GM23248 (cell line): ENCODE measurements around the gene MACC1. TPM values are rescaled to one million over a fixed set of nuclear protein-coding genes. Genes with fewer than 3 reads are reported as not detected.

Experiments
- DNase-seq: peaks from one replicate; pipeline ENCODE4 v3.0.0-alpha.2; 2015
- H2AFZ ChIP-seq: fragments of 200-600 bp; sonication (generic); 2 replicates; pipeline ENCODE4 v1.6.1; 2016; ENCODE audit warnings: antibody characterized with exemption
- H3F3A ChIP-seq: fragments of 200-600 bp; sonication (generic); 2 replicates; pipeline ENCODE4 v1.6.1; 2016; ENCODE audit warnings: mild to moderate bottlenecking, antibody characterized with exemption, mixed run types; ENCODE audit not compliant: insufficient read depth
- H3K27ac ChIP-seq: fragments of 200-600 bp; sonication (generic); 2 replicates; pipeline ENCODE4 v1.5.1; 2016; ENCODE audit warnings: mild to moderate bottlenecking
- H3K27me3 ChIP-seq: fragments of 200-600 bp; sonication (generic); replicated peaks from 2 replicates; pipeline ENCODE4 v1.6.1; 2016; ENCODE audit warnings: mild to moderate bottlenecking; ENCODE audit not compliant: insufficient read depth
- H3K36me3 ChIP-seq: fragments of 200-600 bp; sonication (generic); 2 replicates; pipeline ENCODE4 v1.6.1; 2016; ENCODE audit warnings: low read depth, mild to moderate bottlenecking
- H3K4me1 ChIP-seq: fragments of 200-600 bp; sonication (generic); 2 replicates; pipeline ENCODE4 v1.6.1; 2016; ENCODE audit warnings: mild to moderate bottlenecking; ENCODE audit not compliant: insufficient read depth
- H3K4me2 ChIP-seq: fragments of 200-600 bp; sonication (generic); one replicate; pipeline ENCODE4 v1.6.1; 2016; ENCODE audit warnings: mild to moderate bottlenecking; ENCODE audit not compliant: unreplicated experiment
- H3K4me3 ChIP-seq: fragments of 200-600 bp; sonication (generic); 2 replicates; pipeline ENCODE4 v1.5.1; 2016; ENCODE audit warnings: mild to moderate bottlenecking
- H3K79me2 ChIP-seq: fragments of 200-600 bp; sonication (generic); 2 replicates; pipeline ENCODE4 v1.6.1; 2016; ENCODE audit warnings: mild to moderate bottlenecking; ENCODE audit not compliant: insufficient read depth
- H3K9ac ChIP-seq: fragments of 200-600 bp; sonication (generic); 2 replicates; pipeline ENCODE4 v1.6.1; 2016; ENCODE audit warnings: mild to moderate bottlenecking
- H3K9me2 ChIP-seq: fragments of 200-600 bp; sonication (generic); 2 replicates; pipeline ENCODE4 v1.6.1; 2016; ENCODE audit warnings: mixed run types, mild to moderate bottlenecking, moderate library complexity; ENCODE audit not compliant: insufficient read depth
- H3K9me3 ChIP-seq: fragments of 200-600 bp; sonication (generic); one replicate; pipeline ENCODE4 v1.6.1; 2017; ENCODE audit warnings: low read depth
- H4K20me1 ChIP-seq: fragments of 200-600 bp; sonication (generic); 2 replicates; pipeline ENCODE4 v1.6.0; 2016; ENCODE audit not compliant: insufficient read depth
- EZH2 ChIP-seq: fragments of 200-600 bp; sonication (generic); IDR thresholded peaks from 2 replicates; pipeline ENCODE4 v1.6.1; 2018; ENCODE audit warnings: antibody characterized with exemption, mild to moderate bottlenecking; ENCODE audit not compliant: insufficient read depth, poor library complexity, severe bottlenecking
- EZH2phosphoT487 ChIP-seq: fragments of 200-600 bp; sonication (generic); IDR thresholded peaks from 2 replicates; pipeline ENCODE4 v1.6.1; 2018; ENCODE audit warnings: antibody characterized with exemption, moderate library complexity, mild to moderate bottlenecking, low read depth; ENCODE audit not compliant: insufficient read depth
- WGBS, 2 experiments: methylation state at CpG; one replicate each; pipeline ENCODE4 v1.1.6; 2015 to 2017; ENCODE audit warnings: low lambda C conversion rate in 2 of 2, low coverage in 1 of 2; ENCODE audit errors: missing lambda C conversion rate in 2 of 2; 5-methylcytosine and 5-hydroxymethylcytosine counted together
- in situ Hi-C: fragments of 300-500 bp; cut with MboI; formaldehyde crosslinking; loops from 2 replicates; pipeline ENCODE4 v1.15.0; 2020
- polyA plus RNA-seq: library from polyadenylated mRNA; unstranded; fragments of >200 nt; fragmentation: Nextera tagmentation; extraction: Ambion mirVana; gene quantifications from 2 replicates; pipeline ENCODE4 v1.2.1, GENCODE V29; 2016
- total RNA-seq: library from RNA; depleted of rRNA; stranded (reverse); fragments of >200 nt; shearing (Covaris generic); gene quantifications from 2 replicates; pipeline ENCODE4 v1.2.3, GENCODE V29; 2014

MACC1 gene
- total and polyA plus RNA-seq, 2 experiments from 2014 or later: 0.05 to 0.11 TPM

GRCh38 chr7:20162665-20163064 lies 54.5 kb downstream of the MACC1 start:
- TF ChIP-seq EZH2phosphoT487 (no peak), EZH2 (no peak)
- H4K20me1 ChIP-seq: no peaks in the 10 kb centered on the region
- in situ Hi-C loops: loop anchor here (10.0 to 25.0 kb wide), 3 partner anchors 178 to 425 kb away; partner anchors contain the start of gene TMEM196
- H2AFZ ChIP-seq: no peak overlapping the region
- H3K36me3 ChIP-seq: no peaks in the 10 kb centered on the region
- H3K4me2 ChIP-seq: no peak overlapping the region
- no peak overlapping the region for H3K27ac ChIP-seq
- H3K4me1 ChIP-seq: peaks cover 35% of the 10 kb centered on the region
- H3K9me3 ChIP-seq: no peaks in the 10 kb centered on the region
- peaks cover 29% of the 10 kb centered on the region for H3F3A ChIP-seq
- no peaks in the 10 kb centered on the region for H3K79me2 ChIP-seq
- no peak for DNase-seq
- no peaks in the 10 kb centered on the region for H3K9me2 ChIP-seq
- WGBS, 2 experiments: 93 to 98% methylated on average over 1 of the region's 1 CpG
- H3K9ac ChIP-seq: no peak overlapping the region
- no peaks in the 10 kb centered on the region for H3K27me3 ChIP-seq
- H3K4me3 ChIP-seq: no peak overlapping the region

GRCh38 chr7:20159226-20159747 lies 57.9 kb downstream of the MACC1 start:
- no peaks in the 10 kb centered on the region for H3K27me3 ChIP-seq
- DNase-seq: no peak
- H3F3A ChIP-seq: peaks cover 10% of the 10 kb centered on the region; the same call in 1 of the 2 replicates
- no peak overlapping the region for H3K4me2 ChIP-seq
- H4K20me1 ChIP-seq: no peaks in the 10 kb centered on the region
- no peak overlapping the region for H3K27ac ChIP-seq
- H3K4me1 ChIP-seq: peaks cover 15% of the 10 kb centered on the region
- WGBS, 2 experiments: 88 to 94% methylated on average over 6 of the region's 6 CpGs
- H3K9me3 ChIP-seq: no peaks in the 10 kb centered on the region
- no peak overlapping the region for H3K9ac ChIP-seq
- no peaks in the 10 kb centered on the region for H3K9me2 ChIP-seq
- H2AFZ ChIP-seq: no peak overlapping the region
- H3K4me3 ChIP-seq: no peak overlapping the region
- TF ChIP-seq EZH2phosphoT487: no peak
- no peak for TF ChIP-seq EZH2
- in situ Hi-C loops: loop anchor here (25.0 kb wide), 2 partner anchors 397 to 428 kb away; partner anchors contain the start of gene TMEM196
- H3K79me2 ChIP-seq: no peaks in the 10 kb centered on the region
- no peaks in the 10 kb centered on the region for H3K36me3 ChIP-seq

- no peak overlapping the region for H3K27ac ChIP-seq
- H2AFZ ChIP-seq: 0 out of 2 replicates have a peak overlapping the region, but pooled peaks have one; percentile 22
These were observed 58.5 kb downstream of the MACC1 start for GRCh38 chr7:20158684-20159083.

GRCh38 chr7:20157456-20157855 lies 59.7 kb downstream of the MACC1 start:
- H3K9ac ChIP-seq: no peak overlapping the region
- no peaks in the 10 kb centered on the region for H3K9me3 ChIP-seq
- H3K27ac ChIP-seq: no peak overlapping the region
- peaks cover 17% of the 10 kb centered on the region; the same call in 1 of the 2 replicates for H3F3A ChIP-seq
- H3K9me2 ChIP-seq: no peaks in the 10 kb centered on the region
- no peak for DNase-seq
- H2AFZ ChIP-seq: no peak overlapping the region
- no peak overlapping the region for H3K4me3 ChIP-seq
- H3K79me2 ChIP-seq: no peaks in the 10 kb centered on the region
- H4K20me1 ChIP-seq: no peaks in the 10 kb centered on the region
- in situ Hi-C loops: loop anchor here (25.0 kb wide), 2 partner anchors 395 to 430 kb away; partner anchors contain the start of gene TMEM196
- no peaks in the 10 kb centered on the region for H3K27me3 ChIP-seq
- H3K36me3 ChIP-seq: no peaks in the 10 kb centered on the region
- 89% methylated on average over 3 of the region's 3 CpGs for WGBS, 2 experiments
- H3K4me2 ChIP-seq: no peak overlapping the region
- no peak for TF ChIP-seq EZH2phosphoT487
- no peak for TF ChIP-seq EZH2
- H3K4me1 ChIP-seq: peaks cover 19% of the 10 kb centered on the region

More at GRCh38 chr7:20158684-20159083, 58.5 kb downstream of the MACC1 start:
- Histone ChIP-seq H3K4me1 (peaks cover 13% of the 10 kb centered on the region; the same call in 1 of the 2 replicates), H4K20me1 (no peaks in the 10 kb centered on the region), H3K4me2 (no peak overlapping the region), H3F3A (peaks cover 10% of the 10 kb centered on the region; the same call in 1 of the 2 replicates), H3K9me3 (no peaks in the 10 kb centered on the region), H3K9ac (no peak overlapping the region), H3K79me2 (no peaks in the 10 kb centered on the region), H3K9me2 (no peaks in the 10 kb centered on the region), H3K27me3 (no peaks in the 10 kb centered on the region), H3K4me3 (no peak overlapping the region), H3K36me3 (no peaks in the 10 kb centered on the region)
- DNase-seq: peak; percentile 17
- in situ Hi-C loops: loop anchor here (25.0 kb wide), 2 partner anchors 396 to 429 kb away; partner anchors contain the start of gene TMEM196
- TF ChIP-seq EZH2: no peak
- no peak for TF ChIP-seq EZH2phosphoT487
- 5 to 17% methylated on average over 1 of the region's 1 CpG for WGBS, 2 experiments
